ENCODE data around the gene NAALADL2. TPM values are rescaled to one million over a fixed set of nuclear protein-coding genes. Genes with fewer than 3 reads are reported as not detected.

Gene NAALADL2
- total and polyA plus RNA-seq, 7 donors: 0.56 to 3.3 (median 1.6) TPM

- TF ChIP-seq CTCF (IDR thresholded peaks at IDR 0.05): no peak
- Histone ChIP-seq H3K36me3 (ENCODE audit: insufficient read depth in 1 of 2, low read depth in 1 of 2) (no peaks in the 10 kb centered on the region), H3K27me3 (ENCODE audit: insufficient read depth in 3 of 3, low read length in 2 of 3) (no peaks in the 10 kb centered on the region), H3K4me3 (no peak overlapping the region), H3K27ac (no peak overlapping the region), H3K4me1 (no peaks in the 10 kb centered on the region), H3K9me3 (no peaks in the 10 kb centered on the region)
- ATAC-seq (no peak), DNase-seq (no peak)
- 90 to 100% (median 92%) methylated on average over 1 of the region's 1 CpG for WGBS, 3 donors
- intact Hi-C loops (cut with DNase I): no loop called here
These were observed 805.8 kb downstream of the NAALADL2 start for GRCh38 chr3:175664911-175665310.

DNA sequence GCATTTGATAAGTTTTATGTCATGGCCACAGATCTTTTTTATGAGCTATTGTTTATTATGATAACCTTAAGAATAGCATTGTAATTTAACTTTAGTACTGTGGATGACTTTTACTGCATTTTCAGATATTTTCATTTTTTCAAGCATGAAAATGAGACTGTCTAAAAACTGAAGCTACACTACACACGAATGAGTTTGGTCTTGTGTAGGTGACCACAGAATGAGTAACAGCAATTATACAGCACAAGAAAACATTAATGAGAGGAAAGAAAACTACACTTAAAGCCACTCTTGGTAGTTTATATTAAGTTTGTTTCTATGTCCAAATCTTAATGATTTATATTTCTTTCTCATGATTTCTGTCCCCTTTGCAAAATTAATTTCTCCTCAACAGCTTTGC lies 809.2 kb downstream of the NAALADL2 start:
- Histone ChIP-seq H3K4me3 (no peak overlapping the region), H3K27me3 (ENCODE audit: insufficient read depth in 3 of 3, low read length in 2 of 3) (no peaks in the 10 kb centered on the region), H3K4me1 (no peaks in the 10 kb centered on the region), H3K36me3 (ENCODE audit: insufficient read depth in 1 of 2, low read depth in 1 of 2) (no peaks in the 10 kb centered on the region), H3K27ac (no peak overlapping the region), H3K9me3 (no peaks in the 10 kb centered on the region)
- no peak for ATAC-seq
- intact Hi-C loops (cut with DNase I): no loop called here
- TF ChIP-seq CTCF (IDR thresholded peaks at IDR 0.05): no peak
- DNase-seq: no peak
- 76 to 81% (median 79%) methylated on average over 1 of the region's 1 CpG for WGBS, 3 donors

- DNase-seq (no peak), ATAC-seq (no peak)
- Histone ChIP-seq H3K27ac (no peak overlapping the region), H3K36me3 (ENCODE audit: insufficient read depth in 1 of 2, low read depth in 1 of 2) (no peaks in the 10 kb centered on the region), H3K4me1 (no peaks in the 10 kb centered on the region), H3K4me3 (no peak overlapping the region), H3K27me3 (ENCODE audit: insufficient read depth in 3 of 3, low read length in 2 of 3) (no peaks in the 10 kb centered on the region), H3K9me3 (no peaks in the 10 kb centered on the region)
- intact Hi-C loops (cut with DNase I): no loop called here
- TF ChIP-seq CTCF (IDR thresholded peaks at IDR 0.05): no peak
- 84 to 91% (median 88%) methylated on average over 3 of the region's 3 CpGs for WGBS, 3 donors
These were observed 811.4 kb downstream of the NAALADL2 start for GRCh38 chr3:175670557-175670956.

- Histone ChIP-seq H3K27me3 (ENCODE audit: insufficient read depth in 3 of 3, low read length in 2 of 3) (no peaks in the 10 kb centered on the region), H3K9me3 (no peaks in the 10 kb centered on the region), H3K4me1 (no peaks in the 10 kb centered on the region), H3K27ac (no peak overlapping the region), H3K36me3 (ENCODE audit: insufficient read depth in 1 of 2, low read depth in 1 of 2) (no peaks in the 10 kb centered on the region), H3K4me3 (peak overlapping the region; percentile 41)
- 13 to 22% (median 16%) methylated on average over 6 of the region's 6 CpGs for WGBS, 3 donors
- no peak for ATAC-seq
- TF ChIP-seq CTCF (IDR thresholded peaks at IDR 0.05): no peak
- intact Hi-C loops (cut with DNase I): no loop called here
- DNase-seq: no peak
These were observed 813.1 kb downstream of the NAALADL2 start for GRCh38 chr3:175672119-175672689.

DNA sequence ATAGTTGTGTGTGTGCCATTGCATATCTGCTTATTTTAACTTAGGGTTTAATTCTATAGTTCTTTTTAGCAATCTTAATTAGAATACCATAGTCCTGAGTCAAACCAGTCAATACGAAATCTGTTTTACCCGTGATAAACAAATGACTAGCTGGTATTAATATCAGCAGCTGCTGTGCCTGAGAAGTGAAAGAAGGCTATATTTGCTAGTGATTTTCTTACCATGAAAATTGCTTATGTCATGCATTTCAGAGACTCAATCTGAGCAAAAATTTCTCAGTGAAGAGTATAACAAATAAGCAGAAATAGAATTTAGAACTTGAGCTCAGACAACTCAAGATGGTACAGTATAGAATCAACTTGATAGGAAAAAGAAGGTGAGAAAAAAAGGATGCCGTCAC lies 820.4 kb downstream of the NAALADL2 start:
- Histone ChIP-seq H3K36me3 (ENCODE audit: insufficient read depth in 1 of 2, low read depth in 1 of 2) (no peaks in the 10 kb centered on the region), H3K4me3 (no peak overlapping the region), H3K9me3 (no peaks in the 10 kb centered on the region), H3K27me3 (ENCODE audit: insufficient read depth in 3 of 3, low read length in 2 of 3) (no peaks in the 10 kb centered on the region), H3K27ac (no peak overlapping the region), H3K4me1 (no peaks in the 10 kb centered on the region)
- no peak for TF ChIP-seq CTCF (IDR thresholded peaks at IDR 0.05)
- intact Hi-C loops (cut with DNase I): no loop called here
- DNase-seq (no peak), ATAC-seq (no peak)
- 45 to 47% (median 47%) methylated on average over 3 of the region's 3 CpGs for WGBS, 3 donors

Data from psoas muscle (tissue), 8 donors.